NCI-H446 (cell line): ENCODE measurements around the gene RAD9A.
"Not testable (repeated sequence)": the region's sequence is repeated elsewhere in the genome, so short reads cannot be mapped to it uniquely, and the experiment has no call there.

Source experiments
- DNase-seq, 2 experiments: peaks; one replicate each; lab custom pipeline; 2025; lab: John Stamatoyannopoulos, UW

Gene RAD9A

GRCh38 chr11:67410984-67411784 lies 19.4 kb downstream of the RAD9A start:
- no peak for DNase-seq

- no peak for DNase-seq
Measured at GRCh38 chr11:67411785-67412152, 20.0 kb downstream of the RAD9A start.

- no peak for DNase-seq
Measured at GRCh38 chr11:67412495-67413179, 20.9 kb downstream of the RAD9A start.

GRCh38 chr11:67413266-67413849 lies 21.6 kb downstream of the RAD9A start:
- no peak for DNase-seq

- DNase-seq: no peak
Measured at GRCh38 chr11:67415501-67416304, 23.9 kb downstream of the RAD9A start, which contains the start of gene CARNS1. CARNS1 (plus strand) TSS chr11:67415678; CDS start chr11:67416200, 522 bp downstream.

- DNase-seq: peak in 1 of 2 experiments; percentile 62
Measured at GRCh38 chr11:67416416-67417335, 24.9 kb downstream of the RAD9A start.

GRCh38 chr11:67417425-67417824 lies 25.6 kb downstream of the RAD9A start:
- no peak for DNase-seq

- peak in 1 of 2 experiments; percentile 76 for DNase-seq
Measured at GRCh38 chr11:67418476-67419281, 26.9 kb downstream of the RAD9A start.

GRCh38 chr11:67419325-67420049 lies 27.7 kb downstream of the RAD9A start:
- no peak for DNase-seq

GRCh38 chr11:67420147-67420645 lies 28.4 kb downstream of the RAD9A start:
- no peak for DNase-seq

GRCh38 chr11:67420646-67421429 lies 29.1 kb downstream of the RAD9A start:
- DNase-seq: peak; percentile 70 to 94

- no peak for DNase-seq
Measured at GRCh38 chr11:67421430-67422031, 29.7 kb downstream of the RAD9A start.

- no peak for DNase-seq
Measured at GRCh38 chr11:67422891-67423290, 31.1 kb downstream of the RAD9A start.

- DNase-seq: no peak
Measured at GRCh38 chr11:67423466-67423865, 31.7 kb downstream of the RAD9A start.

GRCh38 chr11:67423891-67424613 lies 32.3 kb downstream of the RAD9A start:
- no peak for DNase-seq

- not testable (repeated sequence) for DNase-seq
Measured at GRCh38 chr11:67427364-67427859, 35.6 kb downstream of the RAD9A start.
